Fibroblast of mammary gland (primary cell): Measurements from ENCODE around the gene SCN8A.
"Not testable (repeated sequence)": the region's sequence is repeated elsewhere in the genome, so short reads cannot be mapped to it uniquely, and the experiment has no call there.

Source experiments
- DNase-seq: peaks from one replicate; pipeline ENCODE4 v3.0.0-alpha.2; 2010; ENCODE audit warnings: low read depth
- H3K4me3 ChIP-seq: 2 replicates; pipeline ENCODE4 v1.5.1; 2011; ENCODE audit warnings: low read depth, mild to moderate bottlenecking, low read length, moderate library complexity; ENCODE audit not compliant: control insufficient read depth
- TF ChIP-seq, protein P1 (sequence below): conservative IDR thresholded peaks from 2 replicates; pipeline ENCODE4 v1.5.1; 2011; ENCODE audit warnings: low read depth, low read length, inconsistent platforms; ENCODE audit not compliant: control insufficient read depth, insufficient read depth

SCN8A gene

DNA sequence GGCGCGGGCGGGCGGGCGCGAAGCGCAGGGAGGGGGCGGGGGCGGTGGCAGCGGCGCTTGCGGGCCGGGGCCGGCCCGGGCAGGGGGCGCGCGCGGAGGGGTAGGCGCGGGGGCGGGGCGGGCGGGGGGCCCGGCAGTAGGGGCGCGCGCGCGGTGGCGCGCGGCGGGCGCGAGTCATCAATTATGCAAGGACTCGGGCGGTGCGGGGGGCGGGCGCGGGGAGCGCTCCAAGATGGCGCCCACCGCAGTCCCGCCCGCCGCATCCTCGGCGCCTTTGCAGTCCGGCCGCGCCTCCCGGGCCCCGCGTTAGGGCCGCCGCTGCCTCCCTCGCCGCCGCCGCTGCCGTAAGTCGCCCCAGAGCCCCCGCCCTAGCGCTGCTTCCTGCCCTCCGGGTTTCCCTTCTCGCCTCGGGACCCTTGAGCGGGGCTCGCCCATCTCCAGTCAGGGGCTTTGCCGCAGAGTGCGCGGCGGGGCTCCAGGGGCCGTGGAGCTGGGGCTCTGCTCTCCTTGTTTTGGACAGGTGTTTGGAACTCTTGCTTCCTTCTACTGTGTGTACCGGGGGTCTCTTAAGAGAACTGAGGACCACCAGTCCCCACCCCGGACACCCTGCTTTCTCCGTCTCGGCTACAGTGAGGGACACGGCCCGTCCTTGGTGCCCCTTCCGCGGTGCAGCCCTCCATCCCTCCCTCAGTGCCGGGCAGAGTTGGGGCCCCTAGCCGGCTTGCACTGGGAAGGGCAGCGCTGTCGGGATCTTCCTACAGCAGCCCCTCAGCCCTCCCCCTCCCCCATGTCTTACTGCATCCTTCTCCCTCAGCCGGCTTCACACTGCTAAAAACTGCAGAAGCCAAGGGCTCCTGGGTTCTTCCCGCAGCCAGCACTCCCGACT is at the start of gene SCN8A:
Gene SCN8A, plus strand, starts transcription at position 218 of the 886 bp plus-strand sequence. CDS start 71,585 bp downstream, outside the sequence.
- peak within 1 kb of the TSS; percentile 68 for H3K4me3 ChIP-seq
- DNase-seq: peak; percentile 29
- TF ChIP-seq, protein P1, sequence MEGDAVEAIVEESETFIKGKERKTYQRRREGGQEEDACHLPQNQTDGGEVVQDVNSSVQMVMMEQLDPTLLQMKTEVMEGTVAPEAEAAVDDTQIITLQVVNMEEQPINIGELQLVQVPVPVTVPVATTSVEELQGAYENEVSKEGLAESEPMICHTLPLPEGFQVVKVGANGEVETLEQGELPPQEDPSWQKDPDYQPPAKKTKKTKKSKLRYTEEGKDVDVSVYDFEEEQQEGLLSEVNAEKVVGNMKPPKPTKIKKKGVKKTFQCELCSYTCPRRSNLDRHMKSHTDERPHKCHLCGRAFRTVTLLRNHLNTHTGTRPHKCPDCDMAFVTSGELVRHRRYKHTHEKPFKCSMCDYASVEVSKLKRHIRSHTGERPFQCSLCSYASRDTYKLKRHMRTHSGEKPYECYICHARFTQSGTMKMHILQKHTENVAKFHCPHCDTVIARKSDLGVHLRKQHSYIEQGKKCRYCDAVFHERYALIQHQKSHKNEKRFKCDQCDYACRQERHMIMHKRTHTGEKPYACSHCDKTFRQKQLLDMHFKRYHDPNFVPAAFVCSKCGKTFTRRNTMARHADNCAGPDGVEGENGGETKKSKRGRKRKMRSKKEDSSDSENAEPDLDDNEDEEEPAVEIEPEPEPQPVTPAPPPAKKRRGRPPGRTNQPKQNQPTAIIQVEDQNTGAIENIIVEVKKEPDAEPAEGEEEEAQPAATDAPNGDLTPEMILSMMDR: no peak

DNA sequence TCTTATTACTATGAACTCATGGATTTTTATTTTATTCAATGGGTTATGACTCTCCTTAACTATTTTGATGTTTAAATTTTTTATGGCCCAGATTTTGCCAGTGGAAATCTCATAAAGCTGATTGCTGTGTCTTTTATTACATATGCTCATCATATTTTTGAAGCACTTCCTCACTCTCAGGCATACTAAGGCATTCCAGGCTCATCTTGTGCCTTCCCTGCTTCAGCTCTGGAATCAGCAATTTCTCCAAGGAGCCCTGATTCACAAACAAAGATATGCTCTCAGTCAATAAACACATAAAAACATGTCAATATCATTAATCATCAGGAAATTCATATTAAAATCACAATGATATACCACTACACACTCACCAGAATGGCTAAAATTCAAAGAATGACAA is 44.9 kb upstream of the SCN8A start:
- TF ChIP-seq, protein P1: no peak
- H3K4me3 ChIP-seq: no peak overlapping the region

DNA sequence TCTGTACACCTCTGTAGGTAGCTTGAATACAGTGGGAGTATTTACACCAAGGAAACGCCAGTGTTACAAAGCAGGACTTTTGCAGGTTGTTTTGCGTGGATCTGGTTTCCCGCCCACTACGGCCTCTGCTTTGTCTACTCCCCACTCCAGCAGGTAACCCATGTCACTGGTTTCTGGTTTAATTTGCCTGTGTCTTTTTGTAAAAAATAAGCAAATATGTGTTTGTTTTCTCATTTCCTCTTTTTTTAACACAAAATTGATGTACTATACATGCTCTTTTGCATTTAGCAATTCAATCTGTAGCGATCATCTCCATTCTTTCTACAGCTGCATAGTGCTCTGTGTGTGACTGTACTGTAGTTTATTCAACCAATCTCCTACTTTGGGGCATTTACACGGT is 43.4 kb upstream of the SCN8A start:
- TF ChIP-seq, protein P1: no peak
- DNase-seq: no peak
- no peak overlapping the region for H3K4me3 ChIP-seq

More for the DNA sequence above, 44.9 kb upstream of the SCN8A start:
- DNase-seq: no peak

DNA sequence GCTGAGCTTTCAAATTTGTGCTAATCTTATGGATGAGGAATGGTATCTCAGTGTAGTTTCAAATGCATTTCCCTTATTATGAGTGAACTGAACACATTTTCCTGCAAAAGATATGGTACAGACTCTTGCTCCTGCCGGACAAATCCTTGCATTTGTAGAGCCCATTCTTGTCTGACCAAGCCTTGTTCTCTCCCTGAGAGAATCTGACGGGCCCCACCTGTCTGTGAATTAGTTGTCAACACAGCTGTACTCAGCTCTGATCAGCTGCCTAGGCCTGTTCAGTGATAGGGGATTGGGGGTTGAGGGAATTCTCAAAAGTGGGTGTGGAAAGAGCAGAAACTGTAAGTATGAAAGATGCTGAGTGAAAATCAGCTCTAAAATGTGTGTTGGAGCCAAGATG is 42.8 kb upstream of the SCN8A start:
- TF ChIP-seq, protein P1: no peak
- no peak overlapping the region for H3K4me3 ChIP-seq
- DNase-seq: no peak

DNA sequence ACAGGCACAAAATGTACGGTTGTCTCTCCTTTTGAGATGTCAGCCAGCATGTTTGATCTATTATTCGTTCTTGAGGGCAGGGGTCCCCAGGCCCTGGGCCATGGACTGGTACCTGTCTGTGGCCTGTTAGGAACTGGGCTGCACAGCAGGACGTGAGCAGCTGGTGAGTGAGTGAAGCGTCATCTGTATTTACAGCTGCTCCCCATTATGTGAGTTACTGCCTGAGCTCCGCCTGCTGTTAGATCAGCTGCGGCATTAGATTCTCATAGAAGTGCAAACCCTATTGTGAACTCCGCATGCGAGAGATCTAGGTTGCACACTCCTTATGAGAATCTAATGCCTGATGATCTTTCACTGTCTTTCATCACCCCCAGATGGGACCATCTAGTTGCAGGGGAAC is 41.4 kb upstream of the SCN8A start:
- peak; percentile 63 for DNase-seq
- TF ChIP-seq, protein P1: no peak

DNA sequence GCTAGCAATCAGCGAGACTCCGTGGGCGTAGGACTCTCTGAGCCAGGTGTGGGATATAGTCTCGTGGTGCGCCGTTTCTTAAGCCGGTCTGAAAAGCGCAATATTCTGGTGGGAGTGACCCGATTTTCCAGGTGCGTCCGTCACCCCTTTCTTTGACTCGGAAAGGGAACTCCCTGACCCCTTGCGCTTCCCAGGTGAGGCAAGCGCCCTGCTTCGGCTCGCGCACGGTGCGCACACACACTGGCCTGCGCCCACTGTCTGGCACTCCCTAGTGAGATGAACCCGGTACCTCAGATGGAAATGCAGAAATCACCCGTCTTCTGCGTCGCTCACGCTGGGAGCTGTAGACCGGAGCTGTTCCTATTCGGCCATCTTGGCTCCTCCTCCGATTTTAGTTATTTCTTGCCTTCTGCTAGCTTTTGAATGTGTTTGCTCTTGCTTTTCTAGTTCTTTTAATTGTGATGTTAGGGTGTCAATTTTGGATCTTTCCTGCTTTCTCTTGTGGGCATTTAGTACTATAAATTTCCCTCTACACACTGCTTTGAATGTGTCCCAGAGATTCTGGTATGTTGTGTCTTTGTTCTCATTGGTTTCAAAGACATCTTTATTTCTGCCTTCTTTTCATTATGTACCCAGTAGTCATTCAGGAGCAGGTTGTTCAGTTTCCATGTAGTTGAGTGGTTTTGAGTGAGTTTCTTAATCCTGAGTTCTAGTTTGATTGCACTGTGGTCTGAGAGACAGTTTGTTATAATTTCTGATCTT is 22.6 kb upstream of the SCN8A start:
- not testable (repeated sequence) for DNase-seq

More for the DNA sequence above, 41.4 kb upstream of the SCN8A start:
- H3K4me3 ChIP-seq: no peak overlapping the region

DNA sequence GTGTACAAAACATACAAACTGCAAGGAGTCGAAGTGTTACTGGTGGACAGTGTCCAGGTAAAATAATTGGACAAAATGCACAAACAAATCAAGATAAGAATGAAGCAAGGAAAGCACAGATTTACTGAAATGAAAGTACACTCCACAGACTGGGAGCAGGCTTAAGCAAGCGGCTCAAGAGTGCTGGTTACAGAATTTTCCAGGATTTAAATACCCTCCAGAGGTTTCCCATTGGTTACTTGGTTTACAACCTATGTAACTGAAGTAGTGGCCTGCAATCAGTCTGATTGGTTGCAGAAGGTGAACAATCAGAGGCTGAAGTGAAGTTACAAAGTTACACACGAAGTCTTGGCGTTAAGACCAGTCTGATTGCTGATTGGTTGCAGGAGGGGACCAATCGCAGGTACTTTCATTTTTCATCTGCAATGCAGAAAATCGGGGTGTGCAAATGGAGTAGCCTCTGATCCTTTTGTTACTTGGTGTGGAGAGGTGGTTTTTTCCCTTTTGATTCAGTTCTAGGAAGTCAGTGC is 11.6 kb upstream of the SCN8A start:
- no peak for DNase-seq
- no peak overlapping the region for H3K4me3 ChIP-seq
- TF ChIP-seq, protein P1: no peak

More for the DNA sequence above, 22.6 kb upstream of the SCN8A start:
- not testable (repeated sequence) for H3K4me3 ChIP-seq
